BLaER1 (cell line): ENCODE measurements around the gene RASAL2.
A peak's percentile ranks its signal among the peaks of the same experiment; 100 is the strongest.
"Not testable (repeated sequence)": the region's sequence is repeated elsewhere in the genome, so short reads cannot be mapped to it uniquely, and the experiment has no call there.

Experiments used
- H3K27ac ChIP-seq: shearing (Covaris generic); formaldehyde crosslinking; 2 replicates; pipeline ENCODE4 v1.8.1; 2022
- H3K27me3 ChIP-seq: shearing (Covaris generic); formaldehyde crosslinking; 2 replicates; pipeline ENCODE4 v1.8.1; 2022
- H3K36me3 ChIP-seq: shearing (Covaris generic); formaldehyde crosslinking; 2 replicates; pipeline ENCODE4 v1.8.1; 2022
- H3K4me1 ChIP-seq: shearing (Covaris generic); formaldehyde crosslinking; 2 replicates; pipeline ENCODE4 v1.8.1; 2022
- H3K4me2 ChIP-seq: shearing (Covaris generic); formaldehyde crosslinking; 2 replicates; pipeline ENCODE4 v1.8.1; 2022
- H3K4me3 ChIP-seq: shearing (Covaris generic); formaldehyde crosslinking; 2 replicates; pipeline ENCODE4 v1.8.1; 2022
- H3K9ac ChIP-seq: shearing (Covaris generic); formaldehyde crosslinking; 2 replicates; pipeline ENCODE4 v1.8.1; 2022
- H3K9me3 ChIP-seq: shearing (Covaris generic); formaldehyde crosslinking; 2 replicates; pipeline ENCODE4 v1.8.1; 2022
- H4K20me1 ChIP-seq: shearing (Covaris generic); formaldehyde crosslinking; 2 replicates; pipeline ENCODE4 v1.8.1; 2022
- Cebpa-rat ChIP-seq: shearing (Covaris generic); IDR thresholded peaks from 2 replicates; pipeline ENCODE4 v1.8.1; 2022

The RASAL2 gene

GRCh38 chr1:178174539-178174938 is 80.6 kb downstream of the RASAL2 start:
- H3K27me3 ChIP-seq, result no peaks in the 10 kb centered on the region

GRCh38 chr1:178180405-178180804 is 86.5 kb downstream of the RASAL2 start:
- no peaks in the 10 kb centered on the region for H3K4me1 ChIP-seq

More at GRCh38 chr1:178174539-178174938, 80.6 kb downstream of the RASAL2 start:
- Histone ChIP-seq H3K27ac (no peak overlapping the region), H3K4me1 (no peaks in the 10 kb centered on the region), H3K4me3 (no peak overlapping the region), H3K9ac (no peak overlapping the region), H3K9me3 (no peaks in the 10 kb centered on the region), H3K36me3 (no peaks in the 10 kb centered on the region), H3K4me2 (no peak overlapping the region), H4K20me1 (no peaks in the 10 kb centered on the region)
- no peak for TF ChIP-seq Cebpa-rat

GRCh38 chr1:178183796-178184195 is 89.9 kb downstream of the RASAL2 start:
- Histone ChIP-seq H3K4me3 (no peak overlapping the region), H4K20me1 (no peaks in the 10 kb centered on the region), H3K9ac (no peak overlapping the region), H3K27ac (no peak overlapping the region), H3K9me3 (no peaks in the 10 kb centered on the region), H3K4me1 (no peaks in the 10 kb centered on the region), H3K36me3 (no peaks in the 10 kb centered on the region), H3K27me3 (no peaks in the 10 kb centered on the region), H3K4me2 (no peak overlapping the region)
- TF ChIP-seq Cebpa-rat, result no peak

More at GRCh38 chr1:178180405-178180804, 86.5 kb downstream of the RASAL2 start:
- no peak for TF ChIP-seq Cebpa-rat
- no peaks in the 10 kb centered on the region for H4K20me1 ChIP-seq
- H3K9me3 ChIP-seq, result no peaks in the 10 kb centered on the region
- H3K4me3 ChIP-seq, result no peak overlapping the region
- no peaks in the 10 kb centered on the region for H3K36me3 ChIP-seq
- H3K9ac ChIP-seq, result no peak overlapping the region
- no peaks in the 10 kb centered on the region for H3K27me3 ChIP-seq
- no peak overlapping the region for H3K4me2 ChIP-seq
- no peak overlapping the region for H3K27ac ChIP-seq

- H3K9me3 ChIP-seq, result no peaks in the 10 kb centered on the region
- no peak overlapping the region for H3K27ac ChIP-seq
- no peaks in the 10 kb centered on the region for H4K20me1 ChIP-seq
- peaks cover 9% of the 10 kb centered on the region for H3K4me1 ChIP-seq
- H3K9ac ChIP-seq, result no peak overlapping the region
- H3K36me3 ChIP-seq, result no peaks in the 10 kb centered on the region
- H3K4me3 ChIP-seq, result no peak overlapping the region
- H3K27me3 ChIP-seq, result no peaks in the 10 kb centered on the region
- H3K4me2 ChIP-seq, result no peak overlapping the region
- no peak for TF ChIP-seq Cebpa-rat
Measured at GRCh38 chr1:178188306-178188705, 94.4 kb downstream of the RASAL2 start.

- Histone ChIP-seq H3K36me3 (no peaks in the 10 kb centered on the region), H3K4me1 (peaks cover 9% of the 10 kb centered on the region), H3K27me3 (no peaks in the 10 kb centered on the region), H4K20me1 (no peaks in the 10 kb centered on the region), H3K4me2 (no peak overlapping the region), H3K9ac (no peak overlapping the region), H3K4me3 (no peak overlapping the region), H3K27ac (no peak overlapping the region), H3K9me3 (no peaks in the 10 kb centered on the region)
- no peak for TF ChIP-seq Cebpa-rat
Measured at GRCh38 chr1:178189814-178190213, 95.9 kb downstream of the RASAL2 start.

GRCh38 chr1:178190881-178191280 is 97.0 kb downstream of the RASAL2 start:
- Histone ChIP-seq H3K36me3 (no peaks in the 10 kb centered on the region), H3K4me3 (no peak overlapping the region), H3K27me3 (no peaks in the 10 kb centered on the region), H3K4me1 (peaks cover 9% of the 10 kb centered on the region), H4K20me1 (no peaks in the 10 kb centered on the region), H3K9me3 (no peaks in the 10 kb centered on the region), H3K4me2 (no peak overlapping the region), H3K27ac (no peak overlapping the region), H3K9ac (no peak overlapping the region)
- TF ChIP-seq Cebpa-rat, result no peak

GRCh38 chr1:178192686-178193085 is 98.8 kb downstream of the RASAL2 start:
- no peaks in the 10 kb centered on the region for H3K9me3 ChIP-seq
- H3K4me1 ChIP-seq, result peaks cover 9% of the 10 kb centered on the region
- no peak overlapping the region for H3K9ac ChIP-seq
- H3K4me2 ChIP-seq, result peak overlapping the region; percentile 49
- H3K36me3 ChIP-seq, result no peaks in the 10 kb centered on the region
- no peak overlapping the region for H3K27ac ChIP-seq
- H3K4me3 ChIP-seq, result no peak overlapping the region
- no peaks in the 10 kb centered on the region for H4K20me1 ChIP-seq
- TF ChIP-seq Cebpa-rat, result no peak
- H3K27me3 ChIP-seq, result no peaks in the 10 kb centered on the region

- Histone ChIP-seq H3K9me3 (0 out of 2 replicates have a peak, but pooled peaks cover 4% of the 10 kb centered on the region), H3K4me3 (no peak overlapping the region), H3K36me3 (no peaks in the 10 kb centered on the region), H3K9ac (no peak overlapping the region), H3K4me2 (no peak overlapping the region), H4K20me1 (no peaks in the 10 kb centered on the region), H3K27ac (no peak overlapping the region), H3K4me1 (peaks cover 9% of the 10 kb centered on the region), H3K27me3 (no peaks in the 10 kb centered on the region)
- no peak for TF ChIP-seq Cebpa-rat
Measured at GRCh38 chr1:178196631-178197030, 102.7 kb downstream of the RASAL2 start.

GRCh38 chr1:178202095-178202494 is 108.2 kb downstream of the RASAL2 start:
- H3K27ac ChIP-seq, H4K20me1 ChIP-seq, H3K4me1 ChIP-seq, H3K4me2 ChIP-seq, H3K9ac ChIP-seq, H3K9me3 ChIP-seq, H3K27me3 ChIP-seq, H3K4me3 ChIP-seq, H3K36me3 ChIP-seq: not testable (repeated sequence)

GRCh38 chr1:178202546-178202945 is 108.6 kb downstream of the RASAL2 start:
- H4K20me1 ChIP-seq, H3K4me1 ChIP-seq, H3K9ac ChIP-seq, H3K27me3 ChIP-seq, H3K27ac ChIP-seq, H3K9me3 ChIP-seq, H3K36me3 ChIP-seq, H3K4me3 ChIP-seq, H3K4me2 ChIP-seq: not testable (repeated sequence)

- H3K27me3 ChIP-seq, H3K27ac ChIP-seq, H3K36me3 ChIP-seq, H4K20me1 ChIP-seq, H3K9ac ChIP-seq, H3K4me2 ChIP-seq, H3K4me3 ChIP-seq, H3K4me1 ChIP-seq: not testable (repeated sequence)
- H3K9me3 ChIP-seq, result peaks cover 26% of the 10 kb centered on the region
Measured at GRCh38 chr1:178208269-178208856, 114.5 kb downstream of the RASAL2 start.
